Choroid plexus epithelial cell (primary cell): ENCODE measurements around the gene ARL5B.

Source experiments
- DNase-seq: peaks from one replicate; pipeline ENCODE4 v3.0.0-alpha.2; 2010; ENCODE audit warnings: low read depth
- H3K4me3 ChIP-seq: 2 replicates; pipeline ENCODE4 v1.5.1; 2011; ENCODE audit warnings: low read depth, mild to moderate bottlenecking, control low read depth, low read length, moderate library complexity
- TF ChIP-seq, protein P1 (sequence below): conservative IDR thresholded peaks from 2 replicates; pipeline ENCODE4 v1.5.1; 2011; ENCODE audit warnings: low read depth, mild to moderate bottlenecking, control low read depth, inconsistent platforms, low read length, moderate library complexity

ARL5B gene

DNA sequence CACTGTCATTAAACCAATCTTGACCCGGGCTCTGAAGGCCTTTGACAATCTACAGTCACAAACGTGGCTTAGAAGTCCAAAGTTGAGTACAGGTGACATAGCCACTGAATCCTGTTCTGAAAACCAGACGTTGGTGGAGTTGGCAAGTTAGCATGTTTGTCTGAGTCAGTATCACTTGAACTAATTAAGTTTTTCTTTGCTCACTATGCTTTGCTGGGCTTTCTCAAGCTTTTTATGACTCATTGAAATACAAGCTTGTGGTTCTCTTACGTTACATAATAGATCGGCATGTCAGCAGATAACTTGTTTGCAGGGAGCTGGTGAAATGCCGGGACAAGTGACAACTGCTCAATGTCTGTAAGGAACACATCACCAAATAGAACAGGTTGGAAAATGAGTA, 53.8 kb downstream of the ARL5B start:
- TF ChIP-seq, protein P1, sequence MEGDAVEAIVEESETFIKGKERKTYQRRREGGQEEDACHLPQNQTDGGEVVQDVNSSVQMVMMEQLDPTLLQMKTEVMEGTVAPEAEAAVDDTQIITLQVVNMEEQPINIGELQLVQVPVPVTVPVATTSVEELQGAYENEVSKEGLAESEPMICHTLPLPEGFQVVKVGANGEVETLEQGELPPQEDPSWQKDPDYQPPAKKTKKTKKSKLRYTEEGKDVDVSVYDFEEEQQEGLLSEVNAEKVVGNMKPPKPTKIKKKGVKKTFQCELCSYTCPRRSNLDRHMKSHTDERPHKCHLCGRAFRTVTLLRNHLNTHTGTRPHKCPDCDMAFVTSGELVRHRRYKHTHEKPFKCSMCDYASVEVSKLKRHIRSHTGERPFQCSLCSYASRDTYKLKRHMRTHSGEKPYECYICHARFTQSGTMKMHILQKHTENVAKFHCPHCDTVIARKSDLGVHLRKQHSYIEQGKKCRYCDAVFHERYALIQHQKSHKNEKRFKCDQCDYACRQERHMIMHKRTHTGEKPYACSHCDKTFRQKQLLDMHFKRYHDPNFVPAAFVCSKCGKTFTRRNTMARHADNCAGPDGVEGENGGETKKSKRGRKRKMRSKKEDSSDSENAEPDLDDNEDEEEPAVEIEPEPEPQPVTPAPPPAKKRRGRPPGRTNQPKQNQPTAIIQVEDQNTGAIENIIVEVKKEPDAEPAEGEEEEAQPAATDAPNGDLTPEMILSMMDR, result no peak
- DNase-seq, result peak; percentile 94
- H3K4me3 ChIP-seq, result no peak overlapping the region

DNA sequence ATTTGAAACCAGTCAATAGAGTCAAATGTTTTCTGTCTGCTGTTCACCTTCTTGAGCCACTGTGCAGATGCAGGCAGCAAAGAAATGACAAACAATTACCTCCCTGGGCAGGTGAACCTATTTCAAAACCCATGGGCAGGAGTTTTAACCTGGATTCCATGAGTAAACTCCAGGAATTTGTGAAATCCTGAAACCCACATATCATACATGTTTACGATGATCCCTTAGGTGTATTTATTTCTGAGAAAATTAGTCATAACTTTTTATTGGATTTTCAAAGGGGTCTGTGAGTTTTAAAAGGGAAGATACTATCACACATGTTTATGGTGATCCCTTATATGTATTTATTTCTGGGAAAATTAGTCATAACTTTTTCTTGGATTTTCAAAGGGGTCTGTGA, 59.8 kb downstream of the ARL5B start:
- TF ChIP-seq, protein P1, result no peak
- no peak overlapping the region for H3K4me3 ChIP-seq
- no peak for DNase-seq

DNA sequence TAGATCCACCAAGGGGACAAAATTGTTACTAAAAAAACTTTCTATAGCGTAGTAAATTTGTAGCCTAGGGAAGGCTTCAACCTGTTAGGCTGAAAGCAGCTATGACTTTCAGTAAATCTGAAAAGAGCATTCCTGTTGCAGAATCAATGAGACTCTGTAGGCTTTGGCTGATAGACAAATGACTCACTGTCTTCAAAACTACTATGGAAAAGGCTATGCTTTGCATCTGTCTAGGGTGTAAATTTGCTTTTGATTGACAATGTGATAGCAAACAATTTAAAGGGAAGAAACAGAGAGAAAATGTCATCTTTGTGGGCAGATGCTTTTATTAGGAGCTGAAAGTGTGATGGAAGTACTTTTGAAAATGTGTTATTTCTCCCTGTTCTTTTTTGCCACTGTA, 60.6 kb downstream of the ARL5B start:
- TF ChIP-seq, protein P1, result no peak
- H3K4me3 ChIP-seq, result no peak overlapping the region
- peak; percentile 44 for DNase-seq

DNA sequence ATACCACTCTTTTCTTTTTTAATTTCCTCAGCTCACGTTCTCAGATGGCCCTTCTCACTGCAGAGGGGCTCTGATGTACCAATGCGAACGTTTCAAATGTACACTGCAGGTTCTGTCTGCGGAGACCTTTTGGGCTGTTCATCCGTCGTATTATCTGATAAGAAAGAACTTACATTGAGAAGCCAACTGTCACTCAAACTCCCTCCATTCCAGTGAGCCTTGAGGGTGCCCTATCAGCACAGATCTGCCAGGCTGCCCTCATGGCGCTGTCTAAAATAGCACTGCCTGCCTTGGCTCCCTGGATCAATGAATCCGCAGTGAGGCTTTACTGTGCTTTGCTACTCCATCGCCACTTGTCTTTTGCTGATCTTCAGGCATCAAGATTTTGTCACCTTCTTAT, 61.8 kb downstream of the ARL5B start:
- TF ChIP-seq, protein P1, result no peak
- no peak overlapping the region for H3K4me3 ChIP-seq
- no peak for DNase-seq

DNA sequence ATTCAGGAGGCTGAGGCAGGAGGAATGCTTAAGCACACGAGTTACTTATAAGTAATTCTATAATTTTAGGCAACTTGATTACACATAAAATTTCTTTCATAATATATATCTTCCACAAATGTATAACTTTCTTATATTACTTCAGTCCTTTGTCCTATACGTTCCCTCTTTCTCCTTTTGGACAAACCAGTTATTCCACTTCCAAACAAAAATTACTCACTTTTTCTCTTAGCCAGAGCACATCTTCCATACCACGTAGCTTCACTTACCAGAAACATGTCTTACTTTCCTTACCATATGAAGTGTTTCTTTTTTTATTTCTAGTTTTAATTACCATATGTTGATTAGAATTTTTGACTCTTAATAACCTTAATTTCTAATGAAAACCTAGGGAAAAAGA, 64.6 kb downstream of the ARL5B start:
- TF ChIP-seq, protein P1, result no peak
- H3K4me3 ChIP-seq, result no peak overlapping the region
- DNase-seq, result no peak
